Right forelimb (tissue), 1 donor: ENCODE data around the gene VPS72.

Experiments used
- DNase-seq: peaks from one replicate; pipeline ENCODE4 v3.0.0-alpha.2; 2018

The VPS72 gene

GRCh38 chr1:151143986-151144385 is 46.0 kb downstream of the VPS72 start:
- no peak for DNase-seq

GRCh38 chr1:151143057-151143435 is 47.0 kb downstream of the VPS72 start:
- no peak for DNase-seq

GRCh38 chr1:151142411-151143056 is 47.5 kb downstream of the VPS72 start:
- no peak for DNase-seq

GRCh38 chr1:151137789-151138188 is 52.2 kb downstream of the VPS72 start:
- no peak for DNase-seq

- no peak for DNase-seq
These were observed 54.3 kb downstream of the VPS72 start for GRCh38 chr1:151135433-151136385.

GRCh38 chr1:151134991-151135390 is 55.0 kb downstream of the VPS72 start:
- no peak for DNase-seq

GRCh38 chr1:151134396-151134795 is 55.6 kb downstream of the VPS72 start:
- no peak for DNase-seq

GRCh38 chr1:151133018-151133806 is 56.8 kb downstream of the VPS72 start:
- DNase-seq = peak; percentile 66

GRCh38 chr1:151132335-151133017 is 57.5 kb downstream of the VPS72 start:
- no peak for DNase-seq

- DNase-seq = peak; percentile 64
These were observed 58.2 kb downstream of the VPS72 start for GRCh38 chr1:151131701-151132334.

- DNase-seq = peak; percentile 90
These were observed 58.9 kb downstream of the VPS72 start for GRCh38 chr1:151130987-151131586.

- no peak for DNase-seq
These were observed 61.2 kb downstream of the VPS72 start for GRCh38 chr1:151128800-151129199.
